ENCODE data around the gene TRH. TPM values are rescaled to one million over a fixed set of nuclear protein-coding genes. Genes with fewer than 3 reads are reported as not detected.

The TRH gene, protein sequence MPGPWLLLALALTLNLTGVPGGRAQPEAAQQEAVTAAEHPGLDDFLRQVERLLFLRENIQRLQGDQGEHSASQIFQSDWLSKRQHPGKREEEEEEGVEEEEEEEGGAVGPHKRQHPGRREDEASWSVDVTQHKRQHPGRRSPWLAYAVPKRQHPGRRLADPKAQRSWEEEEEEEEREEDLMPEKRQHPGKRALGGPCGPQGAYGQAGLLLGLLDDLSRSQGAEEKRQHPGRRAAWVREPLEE
- total RNA-seq (2021): 0.16 to 0.27 TPM (median 0.22 TPM) in 3 replicates
- Bru-seq, nascent RNA: not detected
- long read RNA-seq, experiment 1, partial matches to known transcripts: 0 of 1 reads
- long read RNA-seq, experiment 1, other reads (novel, unspliced or antisense): 0 of 1 reads
- long read RNA-seq, experiment 2: 0 reads
- long read RNA-seq, experiment 3: 0 reads

DNA sequence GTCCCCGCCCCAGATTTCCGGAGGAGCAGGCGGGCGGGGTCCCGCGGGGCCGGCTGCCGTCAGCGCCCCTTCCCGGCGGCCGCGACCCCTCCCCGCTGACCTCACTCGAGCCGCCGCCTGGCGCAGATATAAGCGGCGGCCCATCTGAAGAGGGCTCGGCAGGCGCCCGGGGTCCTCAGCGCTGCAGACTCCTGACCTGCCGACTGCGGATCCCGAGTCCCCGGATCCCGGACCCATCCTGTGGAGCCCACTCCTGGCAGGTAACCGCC lies at the start of gene TRH:
TRH (plus strand) TSS at position 157 of the 269 bp plus-strand sequence. CDS start 1,097 bp downstream, outside the sequence.
- Mint-ChIP-seq H3K27me3 (ENCODE audit: low read depth) (peaks cover 100% of the 10 kb centered on the region), H3K4me3 (peak within 1 kb of the TSS; percentile 73), H3K4me1 (peaks cover 25% of the 10 kb centered on the region), H3K36me3 (no peaks in the 10 kb centered on the region), H3K27ac (no peak within 1 kb of the TSS), H3K9me3 (no peaks in the 10 kb centered on the region)
- TF ChIP-seq ZNF416 (CRISPR knock-in tag; IDR thresholded peaks at IDR 0.05) (no peak), ZNF232 (CRISPR knock-in tag; IDR thresholded peaks at IDR 0.05) (no peak), CREM (CRISPR knock-in tag; IDR thresholded peaks at IDR 0.05) (0 out of 2 replicates have a peak, but pooled peaks have one; percentile 34), NR3C1 (CRISPR knock-in tag; conservative IDR thresholded peaks at IDR 0.05; ENCODE audit: low read depth) (no peak), GABPB1 (CRISPR knock-in tag; IDR thresholded peaks at IDR 0.05) (no peak)
- TF ChIP-seq, protein P1, sequence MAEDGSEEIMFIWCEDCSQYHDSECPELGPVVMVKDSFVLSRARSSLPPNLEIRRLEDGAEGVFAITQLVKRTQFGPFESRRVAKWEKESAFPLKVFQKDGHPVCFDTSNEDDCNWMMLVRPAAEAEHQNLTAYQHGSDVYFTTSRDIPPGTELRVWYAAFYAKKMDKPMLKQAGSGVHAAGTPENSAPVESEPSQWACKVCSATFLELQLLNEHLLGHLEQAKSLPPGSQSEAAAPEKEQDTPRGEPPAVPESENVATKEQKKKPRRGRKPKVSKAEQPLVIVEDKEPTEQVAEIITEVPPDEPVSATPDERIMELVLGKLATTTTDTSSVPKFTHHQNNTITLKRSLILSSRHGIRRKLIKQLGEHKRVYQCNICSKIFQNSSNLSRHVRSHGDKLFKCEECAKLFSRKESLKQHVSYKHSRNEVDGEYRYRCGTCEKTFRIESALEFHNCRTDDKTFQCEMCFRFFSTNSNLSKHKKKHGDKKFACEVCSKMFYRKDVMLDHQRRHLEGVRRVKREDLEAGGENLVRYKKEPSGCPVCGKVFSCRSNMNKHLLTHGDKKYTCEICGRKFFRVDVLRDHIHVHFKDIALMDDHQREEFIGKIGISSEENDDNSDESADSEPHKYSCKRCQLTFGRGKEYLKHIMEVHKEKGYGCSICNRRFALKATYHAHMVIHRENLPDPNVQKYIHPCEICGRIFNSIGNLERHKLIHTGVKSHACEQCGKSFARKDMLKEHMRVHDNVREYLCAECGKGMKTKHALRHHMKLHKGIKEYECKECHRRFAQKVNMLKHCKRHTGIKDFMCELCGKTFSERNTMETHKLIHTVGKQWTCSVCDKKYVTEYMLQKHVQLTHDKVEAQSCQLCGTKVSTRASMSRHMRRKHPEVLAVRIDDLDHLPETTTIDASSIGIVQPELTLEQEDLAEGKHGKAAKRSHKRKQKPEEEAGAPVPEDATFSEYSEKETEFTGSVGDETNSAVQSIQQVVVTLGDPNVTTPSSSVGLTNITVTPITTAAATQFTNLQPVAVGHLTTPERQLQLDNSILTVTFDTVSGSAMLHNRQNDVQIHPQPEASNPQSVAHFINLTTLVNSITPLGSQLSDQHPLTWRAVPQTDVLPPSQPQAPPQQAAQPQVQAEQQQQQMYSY (CRISPR knock-in tag; IDR thresholded peaks at IDR 0.05): peak; percentile 70
- TF ChIP-seq, protein P2, sequence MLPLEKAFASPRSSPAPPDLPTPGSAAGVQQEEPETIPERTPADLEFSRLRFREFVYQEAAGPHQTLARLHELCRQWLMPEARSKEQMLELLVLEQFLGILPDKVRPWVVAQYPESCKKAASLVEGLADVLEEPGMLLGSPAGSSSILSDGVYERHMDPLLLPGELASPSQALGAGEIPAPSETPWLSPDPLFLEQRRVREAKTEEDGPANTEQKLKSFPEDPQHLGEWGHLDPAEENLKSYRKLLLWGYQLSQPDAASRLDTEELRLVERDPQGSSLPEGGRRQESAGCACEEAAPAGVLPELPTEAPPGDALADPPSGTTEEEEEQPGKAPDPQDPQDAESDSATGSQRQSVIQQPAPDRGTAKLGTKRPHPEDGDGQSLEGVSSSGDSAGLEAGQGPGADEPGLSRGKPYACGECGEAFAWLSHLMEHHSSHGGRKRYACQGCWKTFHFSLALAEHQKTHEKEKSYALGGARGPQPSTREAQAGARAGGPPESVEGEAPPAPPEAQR (CRISPR knock-in tag; IDR thresholded peaks at IDR 0.05): no peak
- CTCF ChIA-PET: interaction anchor here (0.6 to 7.5 kb wide), 5 partner anchors 10 to 492 kb away, joined by 3 to 52 read pairs (median 3); no protein-coding TSS in a partner anchor
- DNase-seq (ENCODE audit: low spot score) (peak; percentile 41), ATAC-seq (peak; percentile 38)
- POLR2A ChIA-PET: interaction anchor here (0.6 kb wide), 1 partner anchor 8 kb away, joined by 3 read pairs; no protein-coding TSS in a partner anchor

DNA sequence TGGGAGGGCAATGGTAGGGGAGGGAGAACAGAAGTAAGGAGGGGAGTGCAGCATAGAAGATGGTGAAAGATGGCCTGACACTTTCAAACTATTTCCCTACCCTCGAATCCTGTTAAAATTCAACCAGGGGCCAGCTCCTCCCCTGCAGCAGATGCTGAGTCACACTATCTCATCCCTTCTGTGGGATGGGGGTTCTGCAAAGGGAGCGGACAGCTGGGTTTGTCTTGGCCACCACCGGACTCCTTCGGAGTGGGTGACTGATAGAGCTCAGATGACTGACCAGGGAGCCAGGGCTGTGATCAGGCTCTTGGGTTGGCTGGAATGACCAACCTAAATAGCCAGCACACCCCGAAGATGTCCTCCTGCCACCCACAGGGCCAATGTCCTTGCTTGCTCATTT lies 47.4 kb upstream of the TRH start:
- TF ChIP-seq PRRX2 (CRISPR knock-in tag; IDR thresholded peaks at IDR 0.05) (no peak), ZNF121 (CRISPR knock-in tag; IDR thresholded peaks at IDR 0.05) (no peak), SMAD3 (CRISPR knock-in tag; IDR thresholded peaks at IDR 0.05; ENCODE audit: borderline replicate concordance) (no peak), ZNF423 (CRISPR knock-in tag; IDR thresholded peaks at IDR 0.05) (no peak), TP53 (CRISPR knock-in tag; IDR thresholded peaks at IDR 0.05) (no peak)
- TF ChIP-seq, protein P3, sequence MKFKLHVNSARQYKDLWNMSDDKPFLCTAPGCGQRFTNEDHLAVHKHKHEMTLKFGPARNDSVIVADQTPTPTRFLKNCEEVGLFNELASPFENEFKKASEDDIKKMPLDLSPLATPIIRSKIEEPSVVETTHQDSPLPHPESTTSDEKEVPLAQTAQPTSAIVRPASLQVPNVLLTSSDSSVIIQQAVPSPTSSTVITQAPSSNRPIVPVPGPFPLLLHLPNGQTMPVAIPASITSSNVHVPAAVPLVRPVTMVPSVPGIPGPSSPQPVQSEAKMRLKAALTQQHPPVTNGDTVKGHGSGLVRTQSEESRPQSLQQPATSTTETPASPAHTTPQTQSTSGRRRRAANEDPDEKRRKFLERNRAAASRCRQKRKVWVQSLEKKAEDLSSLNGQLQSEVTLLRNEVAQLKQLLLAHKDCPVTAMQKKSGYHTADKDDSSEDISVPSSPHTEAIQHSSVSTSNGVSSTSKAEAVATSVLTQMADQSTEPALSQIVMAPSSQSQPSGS (CRISPR knock-in tag; IDR thresholded peaks at IDR 0.05; ENCODE audit: borderline replicate concordance, low read depth): no peak
- TF ChIP-seq, protein P4, sequence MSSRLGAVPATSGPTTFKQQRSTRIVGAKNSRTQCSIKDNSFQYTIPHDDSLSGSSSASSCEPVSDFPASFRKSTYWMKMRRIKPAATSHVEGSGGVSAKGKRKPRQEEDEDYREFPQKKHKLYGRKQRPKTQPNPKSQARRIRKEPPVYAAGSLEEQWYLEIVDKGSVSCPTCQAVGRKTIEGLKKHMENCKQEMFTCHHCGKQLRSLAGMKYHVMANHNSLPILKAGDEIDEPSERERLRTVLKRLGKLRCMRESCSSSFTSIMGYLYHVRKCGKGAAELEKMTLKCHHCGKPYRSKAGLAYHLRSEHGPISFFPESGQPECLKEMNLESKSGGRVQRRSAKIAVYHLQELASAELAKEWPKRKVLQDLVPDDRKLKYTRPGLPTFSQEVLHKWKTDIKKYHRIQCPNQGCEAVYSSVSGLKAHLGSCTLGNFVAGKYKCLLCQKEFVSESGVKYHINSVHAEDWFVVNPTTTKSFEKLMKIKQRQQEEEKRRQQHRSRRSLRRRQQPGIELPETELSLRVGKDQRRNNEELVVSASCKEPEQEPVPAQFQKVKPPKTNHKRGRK (CRISPR knock-in tag; IDR thresholded peaks at IDR 0.05; ENCODE audit: borderline replicate concordance): no peak
- TF ChIP-seq, protein P2 (CRISPR knock-in tag; IDR thresholded peaks at IDR 0.05): no peak
- TF ChIP-seq, protein P5, sequence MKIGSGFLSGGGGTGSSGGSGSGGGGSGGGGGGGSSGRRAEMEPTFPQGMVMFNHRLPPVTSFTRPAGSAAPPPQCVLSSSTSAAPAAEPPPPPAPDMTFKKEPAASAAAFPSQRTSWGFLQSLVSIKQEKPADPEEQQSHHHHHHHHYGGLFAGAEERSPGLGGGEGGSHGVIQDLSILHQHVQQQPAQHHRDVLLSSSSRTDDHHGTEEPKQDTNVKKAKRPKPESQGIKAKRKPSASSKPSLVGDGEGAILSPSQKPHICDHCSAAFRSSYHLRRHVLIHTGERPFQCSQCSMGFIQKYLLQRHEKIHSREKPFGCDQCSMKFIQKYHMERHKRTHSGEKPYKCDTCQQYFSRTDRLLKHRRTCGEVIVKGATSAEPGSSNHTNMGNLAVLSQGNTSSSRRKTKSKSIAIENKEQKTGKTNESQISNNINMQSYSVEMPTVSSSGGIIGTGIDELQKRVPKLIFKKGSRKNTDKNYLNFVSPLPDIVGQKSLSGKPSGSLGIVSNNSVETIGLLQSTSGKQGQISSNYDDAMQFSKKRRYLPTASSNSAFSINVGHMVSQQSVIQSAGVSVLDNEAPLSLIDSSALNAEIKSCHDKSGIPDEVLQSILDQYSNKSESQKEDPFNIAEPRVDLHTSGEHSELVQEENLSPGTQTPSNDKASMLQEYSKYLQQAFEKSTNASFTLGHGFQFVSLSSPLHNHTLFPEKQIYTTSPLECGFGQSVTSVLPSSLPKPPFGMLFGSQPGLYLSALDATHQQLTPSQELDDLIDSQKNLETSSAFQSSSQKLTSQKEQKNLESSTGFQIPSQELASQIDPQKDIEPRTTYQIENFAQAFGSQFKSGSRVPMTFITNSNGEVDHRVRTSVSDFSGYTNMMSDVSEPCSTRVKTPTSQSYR (CRISPR knock-in tag; IDR thresholded peaks at IDR 0.05): no peak
- Mint-ChIP-seq H3K9me3 (peaks cover 29% of the 10 kb centered on the region), H3K4me1 (no peaks in the 10 kb centered on the region), H3K27ac (no peak overlapping the region), H3K27me3 (ENCODE audit: low read depth) (no peaks in the 10 kb centered on the region), H3K4me3 (no peak overlapping the region), H3K36me3 (peaks cover 11% of the 10 kb centered on the region)
- DNase-seq (ENCODE audit: low spot score): no peak
- ATAC-seq: no peak
- ChIA-PET POLR2A (no interaction called here), CTCF (interaction anchor here (0.8 kb wide), 1 partner anchor 15 kb away, joined by 4 read pairs; no protein-coding TSS in a partner anchor)
